ENCODE results near the gene PSMD11.

- TF ChIP-seq POLR2A (IDR thresholded peaks at IDR 0.05) (no peak), CTCF (IDR thresholded peaks at IDR 0.05) (no peak), POLR2AphosphoS5 (IDR thresholded peaks at IDR 0.05) (no peak)
These were observed 75.2 kb downstream of the PSMD11 start for GRCh38 chr17:32519228-32520103.
